Urothelium cell line (cell line): Measurements from ENCODE around the gene WDFY4.

Experiments used
- DNase-seq: peaks from one replicate; pipeline ENCODE4 v3.0.0; 2011; ENCODE audit warnings: low spot score, mixed read lengths
- FAIRE-seq: peaks from 2 replicates; lab custom pipeline; 2011; peaks lifted over from hg19 to GRCh38; lab: Jason Lieb, UNC

Gene WDFY4

GRCh38 chr10:48767373-48768143 is 82.9 kb downstream of the WDFY4 start:
- no peak for FAIRE-seq
- no peak for DNase-seq

- no peak for DNase-seq
- no peak for FAIRE-seq
These were observed 83.6 kb downstream of the WDFY4 start for GRCh38 chr10:48768144-48768766.

GRCh38 chr10:48768926-48769325 is 84.3 kb downstream of the WDFY4 start:
- DNase-seq (no peak), FAIRE-seq (no peak)

- DNase-seq (no peak), FAIRE-seq (no peak)
These were observed 85.2 kb downstream of the WDFY4 start for GRCh38 chr10:48769706-48770435.

GRCh38 chr10:48770561-48771089 is 86.0 kb downstream of the WDFY4 start:
- DNase-seq (no peak), FAIRE-seq (no peak)

- DNase-seq (no peak), FAIRE-seq (no peak)
These were observed 86.6 kb downstream of the WDFY4 start for GRCh38 chr10:48771234-48771633.

GRCh38 chr10:48772059-48772458 is 87.4 kb downstream of the WDFY4 start:
- DNase-seq (no peak), FAIRE-seq (no peak)

GRCh38 chr10:48773580-48773979 is 88.9 kb downstream of the WDFY4 start:
- FAIRE-seq (no peak), DNase-seq (no peak)

- no peak for DNase-seq
- no peak for FAIRE-seq
These were observed 89.9 kb downstream of the WDFY4 start for GRCh38 chr10:48774416-48775205.

GRCh38 chr10:48775206-48775517 is 90.5 kb downstream of the WDFY4 start:
- FAIRE-seq (no peak), DNase-seq (no peak)

- no peak for FAIRE-seq
- no peak for DNase-seq
These were observed 91.4 kb downstream of the WDFY4 start for GRCh38 chr10:48776005-48776522.

- no peak for DNase-seq
- no peak for FAIRE-seq
These were observed 91.9 kb downstream of the WDFY4 start for GRCh38 chr10:48776528-48776927.

GRCh38 chr10:48777110-48777509 is 92.4 kb downstream of the WDFY4 start:
- FAIRE-seq = no peak
- no peak for DNase-seq

- FAIRE-seq = no peak
- DNase-seq = no peak
These were observed 93.7 kb downstream of the WDFY4 start for GRCh38 chr10:48778193-48778857.

GRCh38 chr10:48779077-48779476 is 94.4 kb downstream of the WDFY4 start:
- FAIRE-seq = no peak
- no peak for DNase-seq

GRCh38 chr10:48779546-48780152 is 95.0 kb downstream of the WDFY4 start:
- FAIRE-seq (no peak), DNase-seq (no peak)

GRCh38 chr10:48780341-48780740 is 95.7 kb downstream of the WDFY4 start:
- DNase-seq (no peak), FAIRE-seq (no peak)

- peak; percentile 32 for FAIRE-seq
- DNase-seq = no peak
These were observed 97.7 kb downstream of the WDFY4 start for GRCh38 chr10:48782386-48782785.

GRCh38 chr10:48784031-48784430 is 99.4 kb downstream of the WDFY4 start:
- DNase-seq = no peak
- FAIRE-seq = no peak

- DNase-seq (no peak), FAIRE-seq (no peak)
These were observed 101.1 kb downstream of the WDFY4 start for GRCh38 chr10:48785796-48786195.
